ENCODE results near the gene TOM1. TPM values are rescaled to one million over a fixed set of nuclear protein-coding genes. Genes with fewer than 3 reads are reported as not detected.

The TOM1 gene
- 12.2 TPM for total RNA-seq

GRCh38 chr22:35299673-35300499, at the start of gene TOM1:
Gene TOM1 (plus strand): TSS chr22:35299894. CDS start chr22:35299929, 35 bp downstream.

GRCh38 chr22:35257321-35258190, 42.1 kb upstream of the TOM1 start, which contains the start of gene HMGXB4:
Gene HMGXB4 (plus strand): TSS chr22:35257493. CDS start chr22:35262391, 4,898 bp downstream.

GRCh38 chr22:35380537-35381423, 81.1 kb downstream of the TOM1 start, which contains the start of gene HMOX1:
Gene HMOX1 (plus strand): TSS chr22:35381096. CDS start chr22:35381174, 78 bp downstream.

Small RNAs within 50 kb of the gene (small RNA-seq; reads per million reads assigned to genes)
- gene MIR3909 (2.9 reads per million, percentile 89 among the genes with 10 or more reads in this experiment), gene MIR6069 (not detected)

Other genes starting within 250 kb of the TOM1 start
- gene ISX, start 233.7 kb upstream of the TOM1 start, total RNA-seq: not detected
- gene HMGXB4, start 42.4 kb upstream of the TOM1 start, total RNA-seq: 28.4 TPM
- 5.1 TPM for gene HMOX1, start 81.2 kb downstream of the TOM1 start, total RNA-seq
- gene MCM5, start 100.2 kb downstream of the TOM1 start, total RNA-seq: 14.3 TPM
- gene RASD2, start 240.9 kb downstream of the TOM1 start, total RNA-seq: 6.0 TPM

All from diencephalon (tissue), 1 donor.